ENCODE data around the gene NSD1.

The NSD1 gene

GRCh38 chr5:177133096-177133852 is at the start of gene NSD1:
Gene NSD1 (plus strand): TSS chr5:177133773. CDS start chr5:177135104, 1,331 bp downstream.
- peak; percentile 77 to 79 for DNase-seq (ENCODE audit: low read depth in 2 of 2)

GRCh38 chr5:177084175-177084574 is 49.4 kb upstream of the NSD1 start:
- no peak for DNase-seq (ENCODE audit: low read depth in 2 of 2)

- no peak for DNase-seq (ENCODE audit: low read depth in 2 of 2)
Measured at GRCh38 chr5:177085985-177086653, 47.5 kb upstream of the NSD1 start.

GRCh38 chr5:177086654-177087397 is 46.7 kb upstream of the NSD1 start, which contains the start of gene FGFR4:
Gene FGFR4 (plus strand): TSS chr5:177086915. CDS start chr5:177089603, 2,688 bp downstream.
- DNase-seq (ENCODE audit: low read depth in 2 of 2): peak; percentile 14 to 28

- no peak for DNase-seq (ENCODE audit: low read depth in 2 of 2)
Measured at GRCh38 chr5:177087398-177088005, 46.1 kb upstream of the NSD1 start.

- no peak for DNase-seq (ENCODE audit: low read depth in 2 of 2)
Measured at GRCh38 chr5:177089127-177089526, 44.4 kb upstream of the NSD1 start.

GRCh38 chr5:177089825-177090641 is 43.5 kb upstream of the NSD1 start:
- no peak for DNase-seq (ENCODE audit: low read depth in 2 of 2)

- no peak for DNase-seq (ENCODE audit: low read depth in 2 of 2)
Measured at GRCh38 chr5:177090813-177091212, 42.8 kb upstream of the NSD1 start.

- DNase-seq (ENCODE audit: low read depth in 2 of 2): no peak
Measured at GRCh38 chr5:177091232-177091631, 42.3 kb upstream of the NSD1 start.

GRCh38 chr5:177092178-177093081 is 41.1 kb upstream of the NSD1 start:
- DNase-seq (ENCODE audit: low read depth in 2 of 2): no peak

GRCh38 chr5:177093082-177093712 is 40.4 kb upstream of the NSD1 start:
- DNase-seq (ENCODE audit: low read depth in 2 of 2): no peak

GRCh38 chr5:177093803-177094202 is 39.8 kb upstream of the NSD1 start:
- DNase-seq (ENCODE audit: low read depth in 2 of 2): no peak

GRCh38 chr5:177094224-177095087 is 39.1 kb upstream of the NSD1 start:
- no peak for DNase-seq (ENCODE audit: low read depth in 2 of 2)

GRCh38 chr5:177095088-177095669 is 38.4 kb upstream of the NSD1 start:
- no peak for DNase-seq (ENCODE audit: low read depth in 2 of 2)

GRCh38 chr5:177096162-177097015 is 37.2 kb upstream of the NSD1 start:
- no peak for DNase-seq (ENCODE audit: low read depth in 2 of 2)

- no peak for DNase-seq (ENCODE audit: low read depth in 2 of 2)
Measured at GRCh38 chr5:177097016-177097985, 36.3 kb upstream of the NSD1 start.
